HCEC 1CT (cell line): ENCODE measurements around the gene ADAM23.

Source experiments
- DNase-seq: peaks from one replicate; pipeline ENCODE4 v3.0.0-alpha.2; 2017

The ADAM23 gene

GRCh38 chr2:206512999-206513398 lies 69.7 kb downstream of the ADAM23 start:
- DNase-seq, result no peak

- DNase-seq, result no peak
Observed at GRCh38 chr2:206515580-206515979, 72.2 kb downstream of the ADAM23 start.

- DNase-seq, result no peak
Observed at GRCh38 chr2:206518997-206519396, 75.7 kb downstream of the ADAM23 start.

GRCh38 chr2:206520450-206520849 lies 77.1 kb downstream of the ADAM23 start:
- no peak for DNase-seq

GRCh38 chr2:206521115-206521514 lies 77.8 kb downstream of the ADAM23 start:
- DNase-seq, result no peak

GRCh38 chr2:206521612-206522011 lies 78.3 kb downstream of the ADAM23 start:
- no peak for DNase-seq

GRCh38 chr2:206526416-206526815 lies 83.1 kb downstream of the ADAM23 start:
- no peak for DNase-seq

GRCh38 chr2:206527153-206527552 lies 83.8 kb downstream of the ADAM23 start:
- no peak for DNase-seq

GRCh38 chr2:206530727-206531126 lies 87.4 kb downstream of the ADAM23 start:
- DNase-seq, result no peak

- DNase-seq, result no peak
Observed at GRCh38 chr2:206531996-206532543, 88.7 kb downstream of the ADAM23 start.

GRCh38 chr2:206533977-206534376 lies 90.6 kb downstream of the ADAM23 start:
- DNase-seq, result no peak

- no peak for DNase-seq
Observed at GRCh38 chr2:206535260-206535986, 92.1 kb downstream of the ADAM23 start.

GRCh38 chr2:206540757-206541156 lies 97.4 kb downstream of the ADAM23 start:
- no peak for DNase-seq

GRCh38 chr2:206543073-206543472 lies 99.7 kb downstream of the ADAM23 start:
- no peak for DNase-seq

GRCh38 chr2:206548383-206548782 lies 105.1 kb downstream of the ADAM23 start:
- DNase-seq, result no peak

GRCh38 chr2:206555721-206556120 lies 112.4 kb downstream of the ADAM23 start:
- no peak for DNase-seq

GRCh38 chr2:206556357-206556949 lies 113.1 kb downstream of the ADAM23 start:
- peak; percentile 25 for DNase-seq

- no peak for DNase-seq
Observed at GRCh38 chr2:206557321-206557720, 114.0 kb downstream of the ADAM23 start.

GRCh38 chr2:206558492-206558891 lies 115.2 kb downstream of the ADAM23 start:
- no peak for DNase-seq

GRCh38 chr2:206561962-206562361 lies 118.6 kb downstream of the ADAM23 start:
- no peak for DNase-seq

GRCh38 chr2:206562375-206562774 lies 119.0 kb downstream of the ADAM23 start:
- no peak for DNase-seq

- DNase-seq, result no peak
Observed at GRCh38 chr2:206563374-206563773, 120.0 kb downstream of the ADAM23 start.

GRCh38 chr2:206565666-206566065 lies 122.3 kb downstream of the ADAM23 start:
- DNase-seq, result no peak

- DNase-seq, result no peak
Observed at GRCh38 chr2:206569470-206569869, 126.1 kb downstream of the ADAM23 start.

- no peak for DNase-seq
Observed at GRCh38 chr2:206570199-206570598, 126.9 kb downstream of the ADAM23 start.
